GM18511 (cell line): Measurements from ENCODE around the gene DNAI7.

Source experiments
- ATAC-seq: cut with Tn5 transposase; IDR thresholded peaks from one replicate; pipeline ENCODE4 v1.9.1; 2021; ENCODE audit warnings: mild to moderate bottlenecking, moderate library complexity; ENCODE audit not compliant: unreplicated experiment

Gene DNAI7

GRCh38 chr12:25102402-25102801 is 92.6 kb downstream of the DNAI7 start:
- ATAC-seq: no peak

- peak; percentile 68 for ATAC-seq
Measured at GRCh38 chr12:25101092-25101445, 93.9 kb downstream of the DNAI7 start.

- ATAC-seq: peak; percentile 42
Measured at GRCh38 chr12:25100194-25101091, 94.5 kb downstream of the DNAI7 start.

- no peak for ATAC-seq
Measured at GRCh38 chr12:25099010-25099409, 96.0 kb downstream of the DNAI7 start.

GRCh38 chr12:25089738-25090137 is 105.2 kb downstream of the DNAI7 start:
- ATAC-seq: no peak

GRCh38 chr12:25087596-25087995 is 107.4 kb downstream of the DNAI7 start:
- no peak for ATAC-seq

GRCh38 chr12:25084816-25085215 is 110.1 kb downstream of the DNAI7 start:
- ATAC-seq: no peak

GRCh38 chr12:25083211-25083610 is 111.7 kb downstream of the DNAI7 start:
- ATAC-seq: no peak

- ATAC-seq: no peak
Measured at GRCh38 chr12:25082628-25083027, 112.3 kb downstream of the DNAI7 start.

- no peak for ATAC-seq
Measured at GRCh38 chr12:25079393-25079792, 115.6 kb downstream of the DNAI7 start.

GRCh38 chr12:25074954-25075353 is 120.0 kb downstream of the DNAI7 start:
- ATAC-seq: peak; percentile 76

- no peak for ATAC-seq
Measured at GRCh38 chr12:25074113-25074512, 120.8 kb downstream of the DNAI7 start.

GRCh38 chr12:25072906-25073650 is 121.9 kb downstream of the DNAI7 start:
- ATAC-seq: no peak

- no peak for ATAC-seq
Measured at GRCh38 chr12:25071366-25071765, 123.6 kb downstream of the DNAI7 start.

- no peak for ATAC-seq
Measured at GRCh38 chr12:25069224-25069623, 125.7 kb downstream of the DNAI7 start.

- no peak for ATAC-seq
Measured at GRCh38 chr12:25065035-25065434, 129.9 kb downstream of the DNAI7 start.

- ATAC-seq: no peak
Measured at GRCh38 chr12:25063873-25064628, 130.9 kb downstream of the DNAI7 start.

- peak; percentile 61 for ATAC-seq
Measured at GRCh38 chr12:25058658-25059058, 136.3 kb downstream of the DNAI7 start.
